GM18868 (cell line): Measurements from ENCODE around the gene MIF.
"Not testable (repeated sequence)": the region's sequence is repeated elsewhere in the genome, so short reads cannot be mapped to it uniquely, and the experiment has no call there.

Experiments used
- ATAC-seq: cut with Tn5 transposase; IDR thresholded peaks from one replicate; pipeline ENCODE4 v1.9.1; 2021; ENCODE audit warnings: mild to moderate bottlenecking, moderate library complexity; ENCODE audit not compliant: unreplicated experiment

The MIF gene

DNA sequence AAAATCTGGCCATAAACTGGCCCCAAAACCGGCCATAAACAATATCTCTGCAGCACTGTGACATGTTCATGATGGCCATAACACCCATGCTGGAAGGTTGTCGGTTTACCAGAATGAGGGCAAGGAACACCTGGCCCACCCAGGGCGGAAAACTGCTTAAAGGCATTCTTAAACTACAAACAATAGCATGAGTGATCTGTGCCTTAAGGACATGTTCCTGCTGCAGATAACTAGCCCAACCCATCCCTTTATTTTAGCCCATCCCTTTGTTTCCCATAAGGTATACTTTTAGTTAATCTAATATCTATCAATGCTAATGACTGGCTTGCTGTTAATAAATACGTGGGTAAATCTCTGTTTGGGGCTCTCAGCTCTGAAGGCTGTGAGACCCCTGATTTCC is 6.0 kb downstream of the MIF start:
- ATAC-seq, result not testable (repeated sequence)

DNA sequence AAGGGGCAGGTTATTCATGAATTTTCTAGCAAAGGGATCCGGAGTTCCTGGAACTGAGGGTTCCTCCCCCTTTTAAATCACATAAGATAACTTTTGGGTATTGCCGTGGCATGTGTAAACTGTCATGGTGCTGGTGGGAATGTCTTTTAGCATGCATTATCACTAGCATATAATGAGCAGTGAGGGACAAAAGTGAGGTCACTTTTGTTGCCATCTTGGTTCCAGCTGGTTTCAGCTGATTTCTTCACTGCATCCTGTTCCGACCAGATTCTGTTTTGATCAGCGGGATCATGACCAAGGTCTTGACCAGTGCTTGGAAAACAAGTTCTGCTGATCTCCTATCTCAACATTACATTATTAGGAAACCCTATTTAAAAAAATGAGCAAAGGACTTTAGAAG is 7.4 kb downstream of the MIF start:
- ATAC-seq, result no peak

DNA sequence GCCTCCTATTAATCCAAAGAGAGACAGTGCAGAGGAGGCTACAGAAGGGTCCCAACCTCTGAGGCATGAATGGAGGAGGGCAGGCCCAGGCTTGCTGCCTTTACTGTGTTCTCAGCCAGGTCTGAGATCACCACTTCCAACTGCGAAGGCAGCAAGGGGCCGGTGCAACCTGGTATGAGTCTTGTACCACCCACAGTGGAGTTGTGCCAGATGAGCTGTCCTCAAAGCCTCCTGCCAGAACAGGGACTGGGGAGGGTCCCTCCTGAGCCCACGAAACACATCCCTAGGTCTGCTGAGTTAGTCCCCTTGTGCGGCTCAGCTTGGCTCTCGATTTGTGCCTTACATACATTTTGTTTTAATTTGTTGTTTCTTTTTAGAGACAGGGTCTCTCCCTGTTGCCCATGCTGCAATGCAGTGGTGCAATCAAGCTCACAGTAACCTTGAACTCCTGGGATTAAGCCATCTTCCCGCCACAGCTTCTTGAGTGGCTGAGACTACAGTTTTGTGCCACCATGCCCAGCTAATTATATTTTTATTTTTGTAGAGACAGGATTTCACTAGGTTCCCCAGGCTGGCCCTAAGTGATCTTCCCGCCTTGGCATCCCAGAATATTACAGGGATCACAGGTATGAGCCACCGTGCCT is 9.3 kb downstream of the MIF start:
- no peak for ATAC-seq

DNA sequence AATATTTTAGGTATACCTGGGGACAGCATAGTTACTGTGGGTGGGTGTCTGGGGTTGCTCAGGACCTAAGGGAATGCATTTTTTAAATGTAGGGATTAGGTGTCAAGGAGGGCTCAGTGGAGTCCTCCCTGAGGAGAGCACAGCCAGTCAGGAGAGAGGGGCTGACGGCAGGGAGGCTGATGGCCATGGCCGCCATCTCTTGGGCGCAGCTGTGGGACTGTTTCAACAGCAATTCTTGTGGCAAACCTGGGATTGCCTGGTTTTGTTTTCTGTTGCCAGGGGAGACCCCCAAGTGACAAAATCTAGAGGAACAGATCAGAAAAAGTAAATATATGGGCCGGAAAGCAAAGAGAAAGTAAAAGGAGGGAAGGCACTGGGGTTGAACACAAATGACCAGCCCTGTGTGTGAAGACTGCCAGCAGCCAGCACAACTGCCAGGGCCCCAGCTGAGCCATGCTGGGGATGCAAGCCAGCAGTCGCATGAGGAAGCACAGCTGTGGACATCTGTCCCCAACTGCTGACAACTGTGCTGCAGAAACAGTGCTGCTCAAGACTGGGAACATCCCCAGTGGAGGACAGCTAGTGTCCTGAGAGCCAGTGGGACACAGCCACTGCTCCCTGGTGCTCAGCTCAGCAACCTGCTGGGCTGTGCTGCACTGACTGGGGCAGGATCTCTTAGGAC is 10.5 kb downstream of the MIF start:
- no peak for ATAC-seq

DNA sequence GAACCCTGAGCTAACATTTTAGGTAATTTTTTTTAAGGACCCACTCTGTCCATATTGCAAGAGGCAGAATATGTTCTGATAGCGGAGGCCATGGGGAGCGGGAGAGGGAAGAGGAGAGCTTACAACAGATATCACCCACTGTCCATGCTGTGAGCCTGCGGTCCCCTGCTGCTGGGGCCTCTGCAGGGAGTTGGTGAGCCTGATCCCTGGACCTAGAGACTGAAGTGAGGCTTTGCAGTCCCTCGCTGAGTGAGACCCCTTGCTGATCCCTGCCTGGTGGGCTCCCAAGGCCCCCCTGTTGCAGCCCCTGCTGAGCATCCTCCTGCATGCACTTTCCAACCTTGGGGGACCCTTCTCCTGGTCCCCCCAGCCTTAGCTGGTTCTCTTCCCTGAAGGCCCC is 12.5 kb downstream of the MIF start:
- no peak for ATAC-seq

DNA sequence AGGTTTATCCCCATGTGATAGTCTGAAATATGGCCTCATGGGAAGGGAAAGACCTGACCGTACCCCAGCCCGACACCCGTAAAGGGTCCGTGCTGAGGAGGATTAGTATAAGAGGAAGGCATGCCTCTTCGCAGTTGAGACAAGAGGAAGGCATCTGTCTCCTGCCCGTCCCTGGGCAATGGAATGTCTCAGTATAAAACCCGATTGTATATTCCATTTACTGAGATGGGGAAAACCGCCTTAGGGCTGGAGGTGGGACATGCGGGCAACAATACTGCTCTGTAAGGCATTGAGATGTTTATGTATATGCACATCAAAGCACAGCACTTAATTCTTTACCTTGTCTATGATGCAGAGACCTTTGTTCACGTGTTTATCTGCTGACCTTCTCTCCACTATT is 13.2 kb downstream of the MIF start:
- not testable (repeated sequence) for ATAC-seq

DNA sequence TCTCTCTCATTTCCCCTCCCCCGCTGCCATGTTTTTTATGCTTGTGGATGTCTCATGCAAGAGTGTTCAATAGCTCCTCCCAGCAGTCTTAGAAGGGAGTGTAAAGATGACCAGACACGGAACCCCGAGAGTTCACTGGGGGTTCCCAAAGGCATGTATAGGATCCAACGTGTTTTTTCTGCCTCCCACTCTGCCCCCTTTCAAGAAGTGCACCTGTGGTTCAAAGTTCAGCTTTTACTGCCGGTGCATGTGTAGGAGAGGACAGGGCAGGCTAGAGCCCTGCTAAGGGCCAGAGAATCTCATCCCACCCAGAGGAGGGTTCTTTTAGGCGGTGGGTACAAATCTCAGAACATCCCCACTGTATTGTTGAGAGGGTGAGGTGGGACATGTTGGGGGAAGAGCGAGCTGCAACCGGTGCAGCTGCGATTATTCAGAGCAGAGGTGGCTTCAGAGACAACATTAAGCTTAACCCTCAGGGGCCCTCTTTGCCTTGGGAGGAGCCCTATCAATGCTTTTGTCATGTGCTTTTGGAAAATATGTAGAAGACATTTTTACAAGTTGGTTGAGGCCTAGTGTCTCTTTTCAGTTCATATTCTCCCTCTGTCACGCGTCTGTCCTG is 14.5 kb downstream of the MIF start:
- no peak for ATAC-seq

DNA sequence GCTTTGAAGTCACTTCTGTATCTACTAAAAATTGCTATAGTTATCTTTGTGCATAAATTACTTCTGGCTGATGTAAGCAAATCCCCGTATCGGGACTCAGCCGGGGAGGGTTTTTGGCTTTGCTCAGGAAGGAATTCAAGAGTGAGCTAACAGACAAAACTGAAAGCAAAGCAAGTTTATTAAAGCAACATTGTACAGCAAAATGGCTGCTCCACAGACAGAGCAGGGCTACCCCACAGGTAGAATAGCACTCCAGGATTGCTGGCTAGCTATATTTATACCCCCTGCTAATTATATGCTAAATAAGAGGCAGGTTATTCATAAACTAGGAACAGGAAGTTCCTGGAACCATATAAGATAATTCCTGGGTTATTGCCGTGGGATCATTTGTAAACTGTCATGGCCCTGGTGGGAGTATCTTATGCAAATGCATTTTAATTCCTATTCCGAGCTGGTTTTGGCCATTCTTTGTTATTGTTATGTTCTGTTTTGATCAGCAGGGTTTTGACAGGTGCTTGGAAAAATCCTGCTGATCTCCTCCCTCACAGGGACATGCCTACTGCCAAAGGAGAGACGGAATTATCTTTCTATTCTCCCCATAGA is 15.2 kb downstream of the MIF start:
- no peak for ATAC-seq

DNA sequence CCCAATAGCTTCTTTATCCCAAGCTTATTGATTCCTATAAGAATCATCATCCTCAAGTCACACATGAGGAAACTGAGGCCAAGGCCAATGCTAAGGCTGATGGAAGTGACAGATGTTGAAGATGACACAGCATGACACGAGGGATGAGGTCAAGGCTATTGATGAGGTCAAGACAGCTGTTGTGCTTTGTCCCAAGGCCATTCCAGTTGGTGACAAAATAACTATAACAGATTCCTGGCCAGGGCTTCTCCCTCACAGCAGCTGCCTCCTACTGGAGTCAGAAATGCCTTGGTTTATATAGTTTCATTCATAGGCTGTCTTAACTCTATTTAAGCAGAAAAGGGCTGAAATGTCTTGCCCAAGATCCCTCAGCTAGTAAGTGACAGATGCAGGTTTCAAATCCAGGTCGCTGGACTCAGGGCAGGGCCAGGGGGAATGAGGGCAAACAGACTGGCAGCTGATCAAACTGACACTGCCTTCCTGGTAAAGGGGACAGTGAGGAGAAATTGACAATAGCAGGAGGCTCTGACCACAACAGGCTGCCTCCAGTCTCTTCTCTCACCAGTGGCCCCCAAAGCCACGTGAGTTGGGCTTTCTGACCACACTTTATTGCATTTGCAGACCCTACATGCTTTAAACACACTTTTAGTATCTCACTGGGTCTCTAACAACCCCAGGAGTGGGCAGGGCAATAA is 16.5 kb downstream of the MIF start:
- no peak for ATAC-seq

DNA sequence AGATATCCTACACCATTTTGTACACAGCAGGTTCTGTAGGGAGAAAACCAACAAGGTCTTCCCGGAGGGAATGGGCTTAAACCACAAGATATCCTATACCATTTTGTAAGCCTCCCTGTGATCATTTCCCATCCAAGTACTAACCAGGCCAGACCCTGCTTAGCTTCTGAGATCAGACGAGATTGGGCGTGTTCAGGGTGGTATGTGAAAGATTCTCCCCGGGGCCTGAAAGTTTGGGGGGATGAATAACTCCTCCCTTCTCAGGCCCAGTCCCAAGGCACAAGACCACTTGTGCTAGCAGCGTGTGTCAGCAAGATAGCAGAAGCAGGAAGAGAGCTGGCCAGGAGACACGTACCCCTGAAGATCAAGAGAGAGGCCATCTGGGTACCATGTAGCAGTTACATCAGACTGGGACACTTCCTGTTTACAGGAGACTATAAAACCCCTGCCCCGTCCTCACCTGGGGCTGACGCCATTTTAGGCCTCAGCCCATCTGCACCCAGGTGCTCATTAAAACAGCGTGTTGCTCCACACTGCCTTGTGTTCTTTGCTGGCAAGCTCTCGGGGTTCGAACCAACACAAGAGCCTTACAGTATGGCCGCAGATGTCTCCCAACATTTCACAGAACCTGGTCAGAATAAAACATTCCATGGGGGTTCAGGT is 17.3 kb downstream of the MIF start:
- ATAC-seq, result no peak

DNA sequence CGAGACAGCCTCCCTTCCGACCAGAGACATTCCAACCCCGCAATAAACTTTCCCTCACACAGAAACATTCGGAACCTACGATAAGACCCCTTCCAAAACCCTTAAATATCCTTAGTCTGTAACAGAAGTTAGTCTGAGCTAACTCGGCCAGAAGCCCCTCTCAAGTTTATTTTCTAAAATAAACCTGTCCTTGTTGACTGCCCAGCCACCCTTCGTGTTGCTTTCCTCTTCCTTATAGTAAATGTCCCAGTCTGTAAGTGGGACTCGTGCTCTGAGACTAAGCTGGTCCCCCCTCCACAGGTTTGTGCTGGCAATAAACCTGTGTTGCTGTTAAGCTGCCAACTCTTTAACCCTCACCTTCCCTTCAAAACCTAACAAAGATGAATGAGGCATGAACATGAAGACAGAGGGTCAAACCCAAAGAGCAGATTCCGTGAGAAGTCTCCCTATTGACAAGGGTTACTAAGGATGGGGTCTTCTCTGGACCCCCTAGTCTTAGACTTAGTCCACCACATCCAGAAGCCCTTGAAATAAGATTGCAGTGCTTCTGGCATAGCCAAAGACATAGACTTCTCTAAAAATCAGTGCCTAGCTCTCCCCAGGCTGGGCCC is 18.2 kb downstream of the MIF start:
- ATAC-seq, result no peak

DNA sequence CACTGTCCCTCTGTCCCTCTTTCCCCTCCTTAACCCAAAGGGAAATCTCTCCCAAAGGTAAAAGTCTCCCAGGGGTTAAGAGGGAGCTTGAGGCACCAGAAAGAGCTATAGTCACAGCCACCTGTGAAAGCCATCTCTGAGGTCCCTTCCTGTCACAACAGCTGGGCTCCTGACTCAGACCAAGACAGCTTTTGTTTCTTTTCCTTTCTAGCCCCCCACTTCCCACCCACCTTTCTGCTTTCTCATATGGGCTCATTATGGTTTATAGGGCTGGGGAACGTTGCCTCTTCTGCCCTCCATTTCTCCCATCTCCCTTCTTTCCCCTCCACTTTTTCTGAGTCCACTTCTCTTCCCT is 19.1 kb downstream of the MIF start:
- no peak for ATAC-seq

DNA sequence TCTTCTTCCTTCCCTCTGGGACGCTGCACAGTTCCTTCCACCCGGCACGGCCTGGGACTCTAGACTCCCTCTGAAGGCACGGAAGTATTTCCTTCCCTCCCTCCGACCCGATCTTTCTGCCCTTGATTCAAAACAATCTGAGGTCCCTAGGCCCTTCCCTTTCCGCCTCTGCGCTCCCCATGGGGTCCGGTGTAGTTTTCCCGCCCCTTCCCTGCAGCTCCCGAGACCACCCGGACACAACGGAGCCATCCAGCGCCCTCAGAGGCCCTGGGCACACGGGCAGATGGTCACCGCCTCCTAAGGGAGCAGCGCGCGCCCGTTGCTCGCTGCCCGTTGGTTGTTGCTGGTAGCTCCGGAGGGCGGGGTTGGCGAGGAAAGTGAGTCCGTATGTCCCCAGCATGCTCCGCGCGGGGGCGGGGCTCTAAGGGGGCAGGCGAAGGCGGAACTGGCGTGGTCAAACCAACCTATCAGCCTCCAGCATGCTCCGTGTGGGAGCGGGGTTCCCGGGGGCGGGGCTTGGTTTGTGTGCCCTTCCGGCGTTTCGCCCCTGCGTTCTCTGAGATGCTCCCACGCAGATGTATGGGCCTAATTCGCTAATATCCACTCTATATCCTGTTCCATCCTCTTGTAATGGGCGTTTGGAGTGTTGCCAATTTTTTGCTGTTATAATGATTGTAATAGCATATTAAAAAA is 19.6 kb downstream of the MIF start:
- peak; percentile 94 for ATAC-seq

DNA sequence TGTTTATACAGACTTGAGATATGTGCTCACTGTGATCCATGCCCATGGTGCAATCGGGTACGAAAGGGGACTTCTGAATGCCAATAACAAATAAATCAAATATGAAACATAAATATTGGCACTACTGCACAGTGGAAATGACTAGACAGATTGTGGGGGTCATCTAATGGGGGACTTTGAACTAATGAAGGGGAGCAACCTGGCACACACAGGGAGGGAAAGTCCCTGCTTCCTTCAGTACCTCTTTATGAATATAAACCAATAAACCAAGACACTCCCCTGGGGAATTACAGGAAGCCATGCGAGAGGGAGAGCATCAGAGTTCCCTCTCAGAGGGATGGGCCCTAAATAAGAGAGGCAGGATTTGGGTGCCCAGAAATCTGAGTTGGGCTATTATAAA is 21.1 kb downstream of the MIF start:
- ATAC-seq, result no peak

DNA sequence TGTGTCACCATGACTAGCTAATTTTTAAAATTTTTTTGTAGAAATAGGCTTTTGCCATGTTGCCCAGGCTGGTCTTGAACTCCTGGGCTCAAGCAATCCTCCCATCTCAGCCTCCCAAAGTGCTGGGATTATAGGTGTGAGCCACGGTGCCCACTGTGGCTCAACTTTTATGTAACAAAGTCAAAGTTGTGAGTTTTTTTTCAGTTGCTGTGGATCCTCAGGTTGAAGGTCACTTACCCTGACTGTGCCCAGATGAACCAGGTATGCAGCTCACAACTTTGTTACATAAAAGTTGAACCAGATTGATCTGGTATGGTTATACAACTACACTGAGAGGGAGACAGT is 26.1 kb downstream of the MIF start:
- ATAC-seq, result not testable (repeated sequence)

DNA sequence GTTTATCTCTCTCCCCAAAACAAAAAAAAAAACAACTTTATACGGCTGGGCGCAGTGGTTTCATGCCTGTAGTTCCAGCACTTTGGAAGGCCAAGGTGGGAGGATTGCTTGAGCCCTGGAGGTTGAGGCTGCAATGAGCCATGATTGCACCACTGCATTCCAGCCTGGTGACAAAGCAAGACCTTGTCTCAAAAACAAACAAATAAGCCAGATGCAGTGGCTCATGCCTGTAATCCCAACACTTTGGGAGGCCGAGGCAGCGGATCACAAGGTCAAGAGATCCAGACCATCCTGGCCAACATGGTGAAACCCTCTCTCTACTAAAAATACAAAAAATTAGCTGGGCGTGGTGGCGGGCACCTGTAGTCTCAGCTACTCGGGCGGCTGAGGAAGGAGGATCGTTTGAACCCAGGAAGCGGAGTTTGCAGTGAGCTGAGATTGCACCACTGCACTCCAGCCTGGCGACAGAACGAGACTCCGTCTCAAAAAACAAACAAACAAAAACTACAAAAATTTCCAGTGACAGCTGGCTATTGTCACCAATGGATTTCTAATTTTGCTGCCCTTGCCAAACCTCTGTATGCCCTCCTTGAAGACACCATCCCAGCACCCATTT is 27.5 kb downstream of the MIF start:
- not testable (repeated sequence) for ATAC-seq

DNA sequence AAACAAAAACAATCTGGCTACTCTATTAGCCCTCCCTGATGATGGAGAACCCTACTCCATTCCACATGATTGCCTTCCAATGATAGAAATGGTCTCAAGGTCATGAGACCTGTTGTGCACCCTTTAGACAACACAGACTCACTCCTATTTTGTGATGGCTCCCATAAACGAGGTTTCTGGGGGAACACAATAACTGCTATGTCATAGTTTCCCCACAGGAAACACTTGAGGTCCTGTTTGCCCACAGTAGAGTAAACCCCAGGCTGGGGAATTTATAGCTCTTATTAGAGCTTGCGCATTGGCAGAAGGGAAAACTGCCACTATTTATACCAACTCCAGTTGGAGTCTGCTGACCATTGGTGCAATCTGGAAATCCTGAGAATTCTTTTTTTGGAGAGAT is 28.7 kb downstream of the MIF start:
- ATAC-seq, result no peak

DNA sequence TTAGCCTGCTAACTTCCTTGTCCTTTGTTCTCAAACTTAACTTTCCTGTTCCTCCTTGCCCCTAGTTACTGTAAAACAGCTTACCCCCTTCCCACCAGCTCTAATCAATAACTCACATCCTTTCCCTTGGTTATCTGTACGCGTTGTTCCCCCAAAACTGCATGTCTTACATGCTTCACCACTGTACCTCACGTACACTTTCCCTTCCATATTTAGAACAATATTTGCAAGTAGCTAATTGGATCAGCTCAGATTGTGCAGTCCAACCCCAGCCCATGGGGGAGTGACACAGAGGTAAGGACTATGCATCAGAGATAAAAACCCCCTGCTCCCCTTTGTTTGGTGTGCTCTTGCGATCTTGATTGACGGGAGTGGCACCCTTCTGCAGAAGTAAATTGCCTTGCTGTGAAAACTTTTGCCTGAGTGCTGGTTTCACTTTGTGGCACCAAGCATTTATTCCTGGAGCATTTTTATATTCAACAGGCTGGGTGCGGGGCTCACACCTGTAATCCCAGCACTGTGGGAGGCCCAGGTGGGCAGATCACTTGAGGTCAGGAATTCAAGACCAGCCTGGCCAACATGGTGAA is 30.9 kb downstream of the MIF start:
- no peak for ATAC-seq

DNA sequence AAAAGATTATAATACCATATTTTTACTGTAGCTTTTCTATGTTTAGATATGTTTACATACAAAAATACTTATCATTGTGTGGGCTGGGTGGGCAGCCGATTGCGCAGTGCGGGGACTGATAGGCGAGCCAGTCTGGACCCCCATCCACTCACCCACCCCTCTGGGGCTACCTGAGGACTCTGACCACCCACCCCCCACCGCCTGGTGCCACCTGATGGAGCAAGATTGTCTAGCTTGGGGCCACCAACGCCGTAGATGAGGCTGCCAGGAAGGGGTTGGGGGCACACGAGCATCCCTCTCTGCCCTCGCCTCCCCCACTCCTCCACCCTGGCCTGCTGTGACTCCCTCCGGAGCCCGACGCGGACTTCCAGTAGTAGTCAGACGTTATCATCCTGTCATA is 32.4 kb downstream of the MIF start:
- no peak for ATAC-seq
